DMS53 treated with DMSO at 0.1 percent for 48 hours (cell line): ENCODE results near the gene A4GNT.
"Not testable (repeated sequence)": the region's sequence is repeated elsewhere in the genome, so short reads cannot be mapped to it uniquely, and the experiment has no call there.

Source experiments
- DNase-seq: peaks from one replicate; lab custom pipeline; 2025; ENCODE audit not compliant: unreplicated experiment; lab: John Stamatoyannopoulos, UW

The A4GNT gene

DNA sequence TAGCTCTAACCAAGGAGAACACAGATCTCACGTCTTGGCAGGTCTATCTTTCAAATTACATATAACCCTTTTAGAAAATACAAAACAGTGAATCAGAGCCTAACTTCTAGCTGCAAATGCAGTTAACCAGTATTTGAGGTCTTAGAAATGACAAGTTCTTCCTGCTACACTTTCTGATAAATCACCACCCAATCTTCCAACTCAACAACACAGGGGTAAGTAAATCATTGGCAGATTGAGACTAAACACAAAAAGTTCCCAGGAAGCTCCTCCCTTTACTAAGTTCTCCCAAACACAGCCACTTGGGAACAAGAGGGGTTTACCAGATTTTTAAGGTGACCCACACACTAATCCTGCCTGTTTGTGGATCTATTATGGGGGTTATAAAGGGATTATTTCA lies at the start of gene A4GNT:
Gene A4GNT, minus strand, starts transcription at position 152 of the 400 bp plus-strand sequence. CDS start 1,134 bp downstream, outside the sequence.
- no peak for DNase-seq

DNA sequence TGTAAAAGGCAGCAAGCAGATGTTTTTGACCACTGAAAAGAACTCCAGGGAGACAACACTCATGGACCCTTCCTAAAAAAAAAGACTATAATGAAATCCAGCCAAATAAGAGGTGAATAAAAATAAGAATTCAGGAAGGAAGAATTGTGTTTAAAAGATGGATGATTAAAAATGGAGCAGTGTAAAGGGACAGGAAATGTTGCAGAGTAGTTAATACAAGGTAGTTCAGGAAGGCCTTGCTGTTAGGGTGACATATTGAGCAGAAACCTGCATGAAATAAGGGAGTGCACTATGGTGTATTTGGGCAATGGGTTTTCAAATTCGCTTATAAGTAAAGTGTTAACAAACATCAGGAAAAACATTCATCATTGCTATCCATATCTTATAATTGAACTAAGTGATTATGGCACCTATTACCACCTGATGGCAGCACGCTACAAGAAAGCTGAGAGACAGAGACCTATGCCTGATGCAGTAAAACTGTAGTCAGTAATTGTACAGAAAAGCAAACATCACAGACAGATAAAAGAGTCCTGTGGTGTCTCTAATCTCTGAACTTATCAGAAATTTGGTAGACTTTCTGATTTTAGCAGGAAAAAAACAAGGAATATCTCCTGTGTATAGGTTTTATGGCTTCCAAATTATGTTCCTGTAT lies 48.3 kb upstream of the A4GNT start:
- peak; percentile 40 for DNase-seq

DNA sequence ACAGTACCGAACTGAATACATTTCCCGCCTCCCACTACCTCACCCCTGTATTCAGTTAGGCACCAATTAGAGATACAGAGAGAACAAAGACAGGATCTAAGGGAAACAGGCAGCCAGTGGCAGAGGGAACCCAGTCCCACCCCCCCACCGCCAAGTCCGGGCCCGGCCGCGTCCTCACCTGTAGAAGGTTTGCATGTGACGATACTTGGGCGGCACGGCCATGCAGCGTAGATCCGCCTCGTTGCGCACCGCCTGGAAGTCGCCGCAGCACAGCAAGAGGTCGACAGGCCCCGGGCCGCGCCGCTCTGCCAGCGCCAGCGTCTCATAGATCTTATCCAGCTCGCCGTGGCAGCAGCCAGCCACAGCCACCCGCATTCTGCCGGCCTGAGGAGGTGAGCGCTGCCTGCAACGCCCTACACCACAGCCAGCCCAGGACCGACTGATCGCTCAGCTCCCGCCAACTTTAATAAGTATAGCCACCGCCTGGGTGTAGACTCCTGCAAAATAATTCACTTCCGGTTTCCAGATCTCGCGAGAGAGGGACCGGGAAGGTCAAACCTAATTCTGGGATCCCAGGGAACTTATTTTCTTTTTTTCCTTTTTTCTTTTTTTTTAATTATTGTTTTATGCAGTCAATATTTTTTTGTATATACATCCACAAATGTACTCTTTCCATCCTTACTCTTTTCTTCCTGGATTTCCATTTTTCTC lies 42.4 kb upstream of the A4GNT start, which contains the start of gene DBR1:
Gene DBR1, minus strand, starts transcription at position 501 of the 711 bp plus-strand sequence. Its CDS starts 126 bp downstream, at position 375.
- DNase-seq: peak; percentile 70

DNA sequence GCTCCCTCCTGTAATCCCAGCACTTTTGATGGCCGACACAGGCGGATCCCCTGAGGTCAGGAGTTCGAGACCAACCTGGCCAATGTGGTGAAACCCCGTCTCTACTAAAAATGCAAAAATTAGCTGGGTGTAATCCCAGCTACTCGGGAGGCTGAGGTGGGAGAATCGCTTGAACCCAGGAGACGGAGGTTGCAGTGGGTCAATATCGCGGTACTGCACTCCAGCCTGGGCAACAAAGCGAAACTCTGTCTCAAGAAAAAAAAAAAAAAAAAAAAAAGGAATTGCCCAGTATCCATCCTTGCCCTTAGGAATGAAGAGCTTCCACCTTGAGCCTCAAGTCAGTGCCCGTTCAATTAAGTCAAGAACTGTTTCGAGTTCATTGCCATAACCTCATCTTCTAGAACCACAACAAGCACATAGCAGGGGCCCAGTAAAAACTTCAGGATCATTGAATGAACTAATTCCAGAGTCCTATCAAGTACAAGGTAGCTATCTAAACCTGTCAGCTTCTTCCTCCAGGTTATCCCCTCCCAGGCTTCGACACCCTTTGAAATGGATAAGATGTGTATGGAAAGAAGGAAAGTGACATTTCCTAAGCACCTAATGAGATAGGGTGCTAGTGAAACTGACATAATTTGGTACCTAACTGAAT lies 41.7 kb upstream of the A4GNT start:
- DNase-seq: no peak

DNA sequence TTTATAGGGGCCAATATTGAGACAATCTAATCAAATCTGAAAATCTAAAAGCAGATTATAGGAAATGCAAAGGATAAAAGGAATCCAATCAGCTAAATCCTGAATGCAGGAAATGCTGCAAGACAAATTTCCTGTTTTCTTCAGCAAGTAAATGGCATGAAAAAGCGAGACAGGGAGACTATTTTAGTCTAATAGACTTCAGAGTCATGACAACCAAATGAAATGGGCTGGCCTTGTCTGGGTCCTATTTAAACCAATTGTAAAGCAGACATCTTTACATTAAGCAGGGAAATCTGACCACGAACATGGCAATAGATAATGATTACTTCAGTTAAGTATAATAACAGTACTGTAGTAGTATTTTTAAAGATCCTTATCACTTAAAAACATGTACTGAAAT lies 40.4 kb upstream of the A4GNT start:
- no peak for DNase-seq

DNA sequence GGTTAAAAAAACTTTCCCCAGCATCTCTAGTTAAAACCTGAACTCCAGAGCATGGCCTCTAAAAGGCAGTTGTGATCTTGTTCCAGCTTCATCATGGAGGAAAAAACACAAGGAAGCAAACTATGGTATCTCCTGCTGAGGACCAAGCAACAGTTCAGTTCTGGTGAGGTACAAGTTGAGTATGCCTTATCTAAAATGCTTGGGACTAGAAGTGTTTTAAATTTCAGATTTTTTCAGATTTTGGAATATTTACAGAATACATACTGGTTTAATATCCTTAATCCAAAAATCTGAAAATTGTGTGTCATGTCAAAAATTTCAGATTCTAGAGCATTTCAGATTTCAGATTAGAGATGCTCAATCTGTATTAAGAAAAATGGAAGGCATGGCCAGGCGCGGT lies 32.9 kb upstream of the A4GNT start:
- no peak for DNase-seq

DNA sequence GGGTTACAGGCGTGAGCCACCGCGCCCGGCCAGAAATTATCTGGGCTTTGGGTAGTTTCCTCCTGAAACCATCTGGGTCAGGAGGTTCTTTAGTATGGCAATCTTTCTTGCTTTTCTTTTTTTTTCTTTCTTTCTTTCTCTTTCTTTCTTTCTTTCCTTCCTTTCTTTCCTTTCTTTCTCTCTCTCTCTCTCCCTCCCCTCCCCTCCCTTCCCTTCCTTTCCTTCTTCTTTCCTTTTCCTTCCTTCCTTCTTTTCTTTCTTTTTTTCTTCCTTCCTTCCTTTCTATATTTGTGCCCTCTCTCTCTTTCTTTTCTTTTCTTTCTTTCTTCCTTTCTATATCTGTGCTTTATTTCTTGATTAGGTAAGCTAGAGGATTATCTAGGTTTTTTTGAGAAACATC lies 25.6 kb upstream of the A4GNT start:
- DNase-seq: no peak

DNA sequence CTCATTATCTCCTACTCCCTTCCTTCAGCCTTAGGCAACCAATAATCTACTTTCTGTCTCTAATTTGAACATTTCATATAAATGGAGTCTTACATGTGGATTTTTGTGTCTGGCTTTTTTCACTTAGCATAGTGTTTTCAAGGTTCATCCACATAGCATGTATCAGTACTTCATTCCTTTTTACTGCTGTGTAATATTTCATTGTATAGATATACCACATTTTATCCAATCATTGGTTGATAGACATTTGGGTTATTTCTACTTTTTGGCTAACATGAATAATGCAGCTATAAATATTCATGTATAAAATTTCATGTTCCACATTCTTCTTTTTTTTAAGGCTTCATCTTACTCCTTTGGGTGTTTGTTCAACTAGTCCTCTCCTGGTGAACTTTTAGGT lies 22.3 kb upstream of the A4GNT start:
- DNase-seq: no peak

DNA sequence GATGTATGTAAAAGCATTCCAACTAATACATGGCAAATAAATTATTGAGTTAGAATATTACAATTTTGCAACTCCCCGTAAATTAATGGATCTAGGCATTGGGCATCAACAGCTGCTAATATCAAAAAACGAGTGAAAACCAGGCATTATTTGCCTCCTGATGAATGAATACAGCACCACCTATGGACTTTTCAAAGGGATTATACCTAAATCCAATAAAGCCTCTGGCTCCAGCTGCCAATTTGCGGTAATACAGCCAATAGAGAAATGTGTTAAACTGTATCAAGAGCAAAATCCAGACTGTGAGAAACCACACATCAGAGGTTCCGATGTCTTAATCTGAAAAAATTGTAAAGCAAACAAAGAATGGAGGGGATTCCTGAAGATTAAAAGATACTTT lies 16.3 kb upstream of the A4GNT start:
- DNase-seq: no peak

DNA sequence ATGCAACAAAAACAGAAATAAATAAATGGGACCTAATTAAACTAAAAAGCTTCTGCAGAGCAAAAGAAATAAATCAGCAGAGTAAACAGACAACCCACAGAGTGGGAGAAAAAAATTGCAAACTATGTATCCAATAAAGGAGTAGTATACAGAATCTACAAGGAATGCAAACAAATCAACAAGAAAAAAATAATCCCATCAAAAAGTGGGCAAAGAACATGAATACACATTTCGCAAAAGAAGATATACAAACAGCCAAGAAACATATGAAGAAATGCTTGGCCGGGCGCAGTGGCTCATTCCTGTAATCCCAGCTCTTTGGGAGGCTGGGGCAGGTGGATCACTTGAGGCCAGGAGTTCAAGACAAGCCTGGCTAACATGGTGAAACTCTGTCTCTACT lies 10.0 kb upstream of the A4GNT start:
- DNase-seq: not testable (repeated sequence)

DNA sequence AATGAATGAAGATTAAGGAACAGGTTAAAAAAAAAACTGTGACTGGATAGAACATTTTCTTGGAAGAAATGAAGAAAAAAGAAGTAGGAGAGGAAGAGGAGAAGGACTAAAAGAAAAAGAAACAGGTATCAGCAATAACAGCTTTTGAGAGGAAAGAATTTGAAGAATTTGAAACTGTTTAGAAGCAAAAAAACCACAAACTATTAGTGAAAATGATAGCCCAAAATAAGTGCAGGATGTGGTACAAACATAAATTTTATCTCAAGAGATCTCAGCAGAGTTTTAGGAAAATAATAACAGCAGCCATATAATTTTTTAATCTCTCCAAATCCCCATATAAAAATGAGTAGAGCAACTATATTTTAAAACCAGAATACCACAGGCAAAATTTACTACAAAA lies 8.8 kb upstream of the A4GNT start:
- no peak for DNase-seq

DNA sequence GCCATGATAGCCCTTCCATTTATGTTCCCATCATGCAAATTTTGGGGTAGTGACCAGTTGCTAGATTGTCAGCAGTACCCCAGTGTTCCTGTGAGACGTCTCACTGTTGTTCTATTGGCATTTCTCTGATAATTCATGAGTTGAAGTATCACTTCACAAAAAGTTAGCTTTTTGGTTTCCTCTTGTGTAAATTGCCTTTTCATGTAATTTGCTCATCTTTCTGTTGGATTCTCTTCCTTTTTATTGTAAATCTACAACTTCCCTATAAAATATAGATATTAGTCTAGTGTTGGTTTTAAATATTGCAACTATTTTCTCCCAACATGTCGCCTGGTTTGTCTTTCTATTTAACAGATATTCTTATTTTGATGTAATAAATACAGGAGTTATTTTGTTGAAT lies 7.5 kb upstream of the A4GNT start:
- no peak for DNase-seq

DNA sequence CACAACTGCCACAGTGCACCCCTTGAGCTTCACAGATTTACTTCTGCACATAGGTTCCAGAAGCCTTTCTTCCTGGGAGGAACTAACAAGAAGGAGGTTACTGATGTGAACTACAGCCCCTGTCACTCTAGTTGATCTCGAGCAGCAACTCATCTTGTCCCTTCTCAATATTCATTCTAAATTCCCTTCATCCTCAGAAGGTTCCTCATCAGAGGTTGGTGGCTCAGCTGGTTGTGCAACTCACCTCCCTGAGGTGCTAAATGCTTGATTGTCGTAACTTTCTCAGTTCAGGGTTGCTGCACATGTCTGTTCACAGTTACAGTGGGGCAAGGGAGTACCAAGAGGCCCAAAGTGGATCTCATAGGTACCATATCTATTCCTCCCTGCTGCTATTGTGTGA lies 5.7 kb upstream of the A4GNT start:
- no peak for DNase-seq

DNA sequence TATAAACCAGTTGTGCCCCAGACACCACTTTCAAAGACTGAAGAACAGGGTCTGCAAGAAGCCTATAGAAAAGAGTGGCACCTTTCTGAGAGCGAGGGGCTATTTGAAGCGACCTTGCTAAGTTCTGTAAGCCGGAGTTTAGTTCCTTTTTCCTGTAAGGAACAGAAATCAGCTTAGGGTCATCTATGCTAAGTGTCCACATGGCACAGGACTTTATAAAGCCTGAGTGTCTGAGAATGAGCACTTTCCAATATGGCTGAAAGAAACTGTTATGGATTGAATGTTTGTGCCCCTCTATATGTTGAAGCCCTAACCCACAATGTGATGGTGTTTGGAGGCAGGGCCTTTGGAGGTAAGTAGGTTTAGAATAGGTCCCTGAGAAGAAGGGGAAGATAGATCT lies 4.0 kb upstream of the A4GNT start:
- no peak for DNase-seq

DNA sequence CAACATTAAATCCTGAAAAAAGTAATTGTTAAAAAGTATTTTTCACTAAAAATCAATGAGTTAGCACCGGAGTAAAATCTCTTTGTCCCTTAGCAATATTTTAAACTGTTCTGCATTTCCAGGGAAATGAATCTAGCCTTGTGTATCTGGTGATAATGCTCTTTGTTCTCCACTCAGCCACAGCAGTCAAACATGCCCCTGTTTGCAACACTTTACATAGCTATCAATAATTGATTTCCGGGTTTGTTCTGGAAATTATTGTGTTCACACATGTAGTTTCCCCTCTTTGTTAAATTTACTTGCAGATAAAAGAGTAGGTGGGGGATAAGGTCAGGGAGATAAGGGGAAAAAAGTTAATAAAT lies 3.6 kb upstream of the A4GNT start:
- no peak for DNase-seq

DNA sequence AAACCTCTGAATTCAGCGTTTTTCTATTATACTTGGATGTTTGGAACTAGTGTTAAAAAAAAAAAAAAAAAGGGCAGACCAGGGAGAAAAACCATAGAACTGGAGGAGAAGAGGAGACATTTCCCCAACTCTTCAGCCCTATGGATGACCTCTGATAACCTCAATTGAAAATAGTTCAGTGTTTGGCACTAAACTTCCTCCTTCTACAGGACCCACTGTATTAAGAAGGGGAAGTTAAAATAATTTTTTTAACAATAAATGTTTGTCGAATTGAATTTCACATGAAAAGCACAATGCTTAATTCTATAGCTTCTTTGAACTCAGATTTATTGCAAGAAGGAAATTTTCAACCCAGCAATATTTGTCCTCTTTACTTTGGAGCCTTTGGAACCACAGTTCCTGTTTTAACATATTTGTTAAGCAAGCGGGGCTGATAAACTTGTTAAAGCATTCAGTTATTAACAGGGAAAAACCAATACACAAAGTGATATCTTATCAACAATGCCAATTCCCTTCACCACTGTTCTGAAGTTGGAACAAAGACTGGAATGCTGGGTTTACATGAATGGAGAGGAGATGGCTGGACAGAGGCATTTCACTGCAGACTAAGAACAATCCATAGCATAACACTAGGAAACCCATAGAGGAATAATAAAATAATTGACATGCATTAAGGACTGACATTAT lies 3.1 kb upstream of the A4GNT start:
- DNase-seq: no peak

DNA sequence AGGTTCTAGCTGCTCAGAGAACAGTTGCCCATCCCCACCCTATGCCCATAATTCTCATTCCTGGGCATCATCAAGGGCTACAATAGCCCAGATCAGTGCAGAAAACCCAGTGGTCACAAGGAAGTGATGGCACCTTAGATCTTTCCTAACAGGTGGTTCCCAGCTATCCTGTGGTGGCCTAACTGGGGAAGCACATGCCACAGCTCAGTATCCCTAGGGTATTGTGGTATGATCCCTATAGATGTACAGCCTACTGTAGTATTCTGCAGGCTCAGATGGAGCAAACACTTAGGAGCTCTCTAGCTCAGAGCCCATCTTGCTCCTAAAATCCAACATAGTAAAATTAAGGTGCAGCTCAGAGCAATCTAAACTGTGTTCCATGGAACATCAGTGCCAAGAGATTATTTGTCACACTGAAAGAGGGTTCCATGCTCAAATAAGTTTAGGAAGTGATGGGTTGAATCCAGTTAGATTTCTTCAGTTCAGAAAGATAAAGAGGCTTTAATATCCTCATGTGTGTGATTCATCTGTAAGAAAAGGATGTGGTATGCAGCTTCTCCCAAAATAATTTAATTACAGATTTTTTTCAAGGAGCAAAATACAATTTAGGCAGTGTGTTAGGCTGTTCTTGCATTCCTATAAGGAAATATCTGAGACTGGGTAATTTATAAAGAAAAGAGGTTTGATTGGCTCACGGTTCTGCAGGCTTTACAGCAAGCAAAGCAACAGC lies 4.4 kb downstream of the A4GNT start:
- DNase-seq: no peak

DNA sequence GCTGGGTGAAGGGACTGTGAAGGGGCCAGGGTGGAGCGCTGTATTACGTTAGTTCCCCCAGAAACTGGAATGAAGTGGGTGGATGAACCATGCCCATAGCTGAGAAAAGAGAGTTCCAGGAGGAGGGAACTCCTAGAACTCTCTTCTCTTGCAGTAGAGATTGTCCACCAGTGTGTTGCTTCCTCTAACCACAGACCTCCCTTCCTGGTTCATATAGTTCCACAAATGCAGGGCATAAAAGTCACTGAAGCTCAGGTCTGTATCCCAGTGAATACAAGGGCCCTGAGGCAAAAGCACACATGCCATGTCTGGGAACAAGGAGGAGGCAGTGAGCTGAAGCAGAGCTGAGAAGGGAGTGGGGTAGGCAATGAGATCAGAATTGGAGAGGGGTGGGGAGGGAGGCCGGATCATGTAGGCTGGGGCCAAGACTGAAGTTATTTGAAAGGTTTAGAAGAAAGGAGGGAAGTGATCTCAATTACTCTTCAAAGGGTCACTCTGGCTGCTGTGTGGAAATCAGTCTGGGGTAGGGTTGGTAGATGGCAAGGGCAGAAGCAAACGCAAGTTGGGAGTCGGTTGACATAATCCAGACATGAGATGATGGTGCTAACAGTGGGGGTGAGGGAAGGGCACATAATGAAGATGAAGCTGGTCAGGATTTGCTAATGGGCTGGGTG lies 6.5 kb downstream of the A4GNT start:
- DNase-seq: no peak

DNA sequence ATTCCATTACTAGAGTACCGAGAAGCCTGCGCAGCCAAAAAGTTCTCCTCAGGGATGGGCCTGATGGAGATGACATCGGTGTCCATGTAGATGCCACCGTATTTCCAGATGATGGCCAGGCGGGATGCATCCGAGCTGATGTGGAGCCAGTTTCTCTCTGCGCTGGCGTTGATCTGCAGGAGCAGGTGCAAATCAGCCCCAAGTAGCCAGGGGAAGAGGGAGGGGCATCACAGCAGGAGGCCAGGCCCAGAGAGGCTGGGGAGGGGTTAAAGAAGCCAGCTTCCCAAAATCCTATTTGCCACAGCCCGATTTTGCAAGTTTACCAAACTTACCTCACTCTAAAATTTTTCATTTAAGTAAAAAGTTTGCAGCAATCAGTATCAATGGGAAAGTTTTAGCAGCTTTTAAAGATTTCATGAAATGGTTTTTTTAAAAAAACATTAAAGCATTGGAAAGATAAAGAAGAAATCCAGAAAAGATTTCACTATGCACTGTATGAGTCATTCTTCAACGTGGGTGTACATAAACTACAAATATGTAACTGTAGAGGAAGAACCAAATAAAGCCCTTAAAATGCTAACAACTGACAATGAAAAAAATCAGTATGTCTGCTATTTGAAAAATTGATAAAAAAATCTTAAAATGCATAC lies 7.4 kb downstream of the A4GNT start:
- DNase-seq: no peak

DNA sequence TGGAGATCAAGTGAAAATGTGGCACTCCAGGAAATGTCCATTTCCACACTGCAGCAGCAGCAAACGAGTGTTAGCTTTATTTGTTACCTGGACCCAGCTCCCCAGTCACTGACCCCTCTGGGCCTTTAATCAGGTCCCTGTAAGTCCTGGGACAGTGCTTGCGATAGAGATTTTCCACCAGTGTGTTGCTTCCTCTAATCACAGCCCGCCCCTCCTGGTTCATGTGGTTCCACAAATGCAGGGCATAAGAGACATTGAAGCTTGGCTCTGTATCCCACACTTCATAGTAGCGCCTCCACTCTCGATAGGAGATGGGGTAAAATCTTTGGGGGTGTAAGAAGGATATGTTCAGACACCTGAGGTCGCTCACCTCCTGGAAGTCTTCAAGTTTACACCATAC lies 8.0 kb downstream of the A4GNT start:
- no peak for DNase-seq
